HFF-Myc (cell line): Measurements from ENCODE around the gene ICAM5.

Source experiments
- DNase-seq: peaks from one replicate; pipeline ENCODE4 v3.0.0-alpha.2; 2011; ENCODE audit warnings: low read depth; ENCODE audit errors: extremely low read depth
- H3K4me3 ChIP-seq: replicated peaks from 2 replicates; pipeline ENCODE4 v1.5.1; 2011; ENCODE audit warnings: low read depth, mild to moderate bottlenecking, control low read depth, low read length
- CTCF ChIP-seq: IDR thresholded peaks from 2 replicates; pipeline ENCODE4 v1.5.1; 2012; ENCODE audit warnings: mild to moderate bottlenecking, low read depth, low read length, control low read depth; ENCODE audit errors: missing control alignments

The ICAM5 gene

DNA sequence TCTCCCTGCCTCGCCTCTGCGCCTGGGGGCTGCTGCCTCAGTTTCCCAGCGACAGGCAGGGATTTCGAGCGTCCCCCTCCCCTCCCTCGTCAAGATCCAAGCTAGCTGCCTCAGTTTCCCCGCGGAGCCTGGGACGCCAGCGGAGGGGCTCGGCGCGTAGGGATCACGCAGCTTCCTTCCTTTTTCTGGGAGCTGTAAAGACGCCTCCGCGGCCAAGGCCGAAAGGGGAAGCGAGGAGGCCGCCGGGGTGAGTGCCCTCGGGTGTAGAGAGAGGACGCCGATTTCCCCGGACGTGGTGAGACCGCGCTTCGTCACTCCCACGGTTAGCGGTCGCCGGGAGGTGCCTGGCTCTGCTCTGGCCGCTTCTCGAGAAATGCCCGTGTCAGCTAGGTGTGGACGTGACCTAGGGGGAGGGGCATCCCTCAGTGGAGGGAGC, 19.6 kb upstream of the ICAM5 start:
- no peak for TF ChIP-seq CTCF
- no peak overlapping the region for H3K4me3 ChIP-seq
- no peak for DNase-seq

- no peak for TF ChIP-seq CTCF
- H3K4me3 ChIP-seq: peak within 1 kb of the TSS; percentile 32
- no peak for DNase-seq
Measured at GRCh38 chr19:10270616-10271394, 18.9 kb upstream of the ICAM5 start, which contains the start of gene ICAM1. Gene ICAM1 (plus strand): TSS chr19:10271120. CDS start chr19:10271160, 40 bp downstream.

DNA sequence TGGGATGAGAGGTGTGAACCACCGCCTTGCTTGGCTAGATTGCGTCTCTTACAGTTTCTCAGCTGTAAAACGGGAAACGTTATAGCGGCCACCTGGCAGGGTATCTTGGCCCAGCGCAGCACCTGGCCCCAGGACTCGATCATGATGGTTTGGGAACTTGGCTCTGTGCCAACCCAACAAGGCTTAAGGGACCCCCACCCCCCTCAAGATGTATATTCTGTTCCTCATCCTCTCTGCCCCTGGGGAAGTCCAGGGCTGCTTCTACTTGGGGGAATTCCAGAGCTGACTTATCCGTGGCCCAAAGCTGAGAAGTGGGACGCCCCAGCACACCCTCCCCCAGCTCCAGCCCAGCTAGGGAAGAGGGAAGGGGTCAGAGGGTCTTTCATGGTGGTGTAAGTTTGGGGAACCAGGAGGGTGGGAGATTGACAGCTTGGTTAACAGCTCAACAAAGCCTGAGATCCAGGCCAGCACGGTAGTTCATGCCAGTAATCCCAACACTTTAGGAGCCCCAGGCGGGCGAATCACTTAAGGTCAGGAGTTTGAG, 18.1 kb upstream of the ICAM5 start:
- TF ChIP-seq CTCF: no peak
- DNase-seq: no peak
- peak overlapping the region; percentile 32 for H3K4me3 ChIP-seq

DNA sequence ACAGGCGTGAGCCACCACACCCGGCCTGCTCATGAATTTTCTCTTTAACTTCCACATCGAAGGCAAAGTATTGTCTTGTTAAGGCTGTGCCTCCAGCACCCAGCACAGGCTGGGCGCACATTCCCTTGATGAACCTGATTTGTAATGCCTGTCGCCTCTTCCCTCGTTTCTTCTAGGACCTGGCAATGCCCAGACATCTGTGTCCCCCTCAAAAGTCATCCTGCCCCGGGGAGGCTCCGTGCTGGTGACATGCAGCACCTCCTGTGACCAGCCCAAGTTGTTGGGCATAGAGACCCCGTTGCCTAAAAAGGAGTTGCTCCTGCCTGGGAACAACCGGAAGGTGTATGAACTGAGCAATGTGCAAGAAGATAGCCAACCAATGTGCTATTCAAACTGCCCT, 15.2 kb upstream of the ICAM5 start:
- no peak overlapping the region for H3K4me3 ChIP-seq
- no peak for TF ChIP-seq CTCF
- DNase-seq: no peak

DNA sequence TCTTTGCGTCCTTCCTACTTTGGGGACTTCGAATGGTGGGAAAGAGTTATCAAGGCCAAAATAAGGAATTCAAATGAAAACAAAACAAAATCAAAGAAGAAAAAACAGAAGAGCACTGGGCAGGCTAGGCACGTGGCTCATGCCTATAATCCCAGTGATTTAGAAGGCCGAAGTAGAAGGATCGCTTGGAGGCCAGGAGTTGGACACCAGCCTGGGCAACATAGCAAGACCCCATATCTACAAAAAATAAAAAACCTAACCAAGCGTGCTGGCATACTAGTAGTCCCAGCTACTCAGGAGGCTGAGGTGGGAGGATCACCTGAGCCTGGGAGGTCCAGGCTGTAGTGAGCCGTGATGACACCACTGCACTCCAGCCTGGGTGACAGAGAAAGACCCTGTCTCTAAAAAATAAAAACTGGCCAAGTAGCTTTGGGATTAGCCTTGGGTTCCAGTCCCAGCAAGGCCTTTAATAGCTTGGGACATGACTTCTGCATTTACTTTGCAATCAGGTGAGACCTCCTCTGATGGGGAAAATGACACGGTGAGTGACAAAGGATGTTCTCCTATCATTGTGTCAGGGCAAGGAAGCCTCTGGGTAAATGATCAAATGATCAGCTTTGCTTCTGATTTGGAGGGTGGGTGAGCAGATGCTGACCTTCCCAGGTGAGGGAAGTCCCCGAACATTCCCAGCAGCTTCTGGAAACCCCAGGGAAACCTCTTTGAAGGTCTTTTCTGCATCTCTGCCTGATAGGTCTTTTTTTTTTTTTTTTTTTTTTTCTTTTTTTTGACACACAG, 11.8 kb upstream of the ICAM5 start:
- DNase-seq: no peak
- no peak for TF ChIP-seq CTCF
- H3K4me3 ChIP-seq: no peak overlapping the region

- no peak overlapping the region for H3K4me3 ChIP-seq
- TF ChIP-seq CTCF: no peak
- DNase-seq: no peak
Measured at GRCh38 chr19:10278935-10279334, 10.8 kb upstream of the ICAM5 start.
